ENCODE measurements around the gene CARD9. TPM values are rescaled to one million over a fixed set of nuclear protein-coding genes. Genes with fewer than 3 reads are reported as not detected.
A peak's percentile ranks its signal among the peaks of the same experiment; 100 is the strongest.

The CARD9 gene
- total RNA-seq, 2 donors from 2014 or later = 0.86 to 1.9 TPM

- ATAC-seq = no peak
Measured at GRCh38 chr9:136334541-136334940, 38.9 kb downstream of the CARD9 start.

GRCh38 chr9:136333486-136333885, 40.0 kb downstream of the CARD9 start:
- ATAC-seq (no peak), DNase-seq (no peak)
- no peaks in the 10 kb centered on the region for H3K27me3 Mint-ChIP-seq
- no peaks in the 10 kb centered on the region for H3K9me3 ChIP-seq (ENCODE audit: control insufficient read depth, low read length, poor library complexity, severe bottlenecking)
- peaks cover 2% of the 10 kb centered on the region for H3K4me1 Mint-ChIP-seq
- no peak overlapping the region for H3K27ac Mint-ChIP-seq
- H3K36me3 Mint-ChIP-seq (ENCODE audit: low read depth) = no peaks in the 10 kb centered on the region
- no peak overlapping the region for H3K4me3 Mint-ChIP-seq

More at GRCh38 chr9:136334541-136334940, 38.9 kb downstream of the CARD9 start:
- no peaks in the 10 kb centered on the region for H3K36me3 Mint-ChIP-seq (ENCODE audit: low read depth)
- no peaks in the 10 kb centered on the region for H3K9me3 ChIP-seq (ENCODE audit: control insufficient read depth, low read length, poor library complexity, severe bottlenecking)
- DNase-seq = no peak
- no peak overlapping the region for H3K27ac Mint-ChIP-seq
- H3K27me3 Mint-ChIP-seq = no peaks in the 10 kb centered on the region
- H3K4me3 Mint-ChIP-seq = no peak overlapping the region
- H3K4me1 Mint-ChIP-seq = no peaks in the 10 kb centered on the region

DNA sequence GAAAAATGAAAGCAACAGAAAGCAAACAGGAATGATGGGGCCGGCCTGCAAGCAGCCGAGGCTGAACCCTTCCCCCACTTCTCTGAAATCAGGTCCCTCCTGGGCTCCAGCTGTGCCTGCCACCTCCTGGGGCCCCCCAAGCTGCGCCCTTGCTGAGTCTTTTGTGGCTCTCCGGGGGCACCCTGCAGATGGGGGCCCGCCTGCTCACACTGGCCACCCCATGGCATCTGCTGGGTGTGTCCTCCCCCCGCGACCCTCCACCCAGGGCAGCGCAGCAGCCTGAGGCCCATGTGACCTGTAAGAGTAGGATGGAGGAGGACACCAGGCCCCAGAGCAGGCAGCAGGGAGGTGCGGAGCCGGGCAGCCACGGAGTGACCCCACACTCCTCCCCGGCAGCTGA, 40.4 kb downstream of the CARD9 start:
- H3K4me3 Mint-ChIP-seq = no peak overlapping the region
- H3K27me3 Mint-ChIP-seq = no peaks in the 10 kb centered on the region
- peaks cover 2% of the 10 kb centered on the region for H3K4me1 Mint-ChIP-seq
- no peaks in the 10 kb centered on the region for H3K9me3 ChIP-seq (ENCODE audit: control insufficient read depth, low read length, poor library complexity, severe bottlenecking)
- DNase-seq (no peak), ATAC-seq (no peak)
- H3K36me3 Mint-ChIP-seq (ENCODE audit: low read depth) = no peaks in the 10 kb centered on the region
- peak overlapping the region; percentile 53 for H3K27ac Mint-ChIP-seq

GRCh38 chr9:136332482-136332983, 40.9 kb downstream of the CARD9 start:
- no peaks in the 10 kb centered on the region for H3K9me3 ChIP-seq (ENCODE audit: control insufficient read depth, low read length, poor library complexity, severe bottlenecking)
- DNase-seq (no peak), ATAC-seq (no peak)
- Mint-ChIP-seq H3K27ac (peak overlapping the region; percentile 53), H3K36me3 (ENCODE audit: low read depth) (no peaks in the 10 kb centered on the region), H3K4me1 (peaks cover 2% of the 10 kb centered on the region), H3K27me3 (no peaks in the 10 kb centered on the region), H3K4me3 (no peak overlapping the region)

GRCh38 chr9:136331556-136332481, 41.6 kb downstream of the CARD9 start:
- DNase-seq (no peak), ATAC-seq (no peak)
- Mint-ChIP-seq H3K4me3 (no peak overlapping the region), H3K27me3 (no peaks in the 10 kb centered on the region), H3K27ac (no peak overlapping the region), H3K36me3 (ENCODE audit: low read depth) (no peaks in the 10 kb centered on the region), H3K4me1 (peaks cover 2% of the 10 kb centered on the region)
- H3K9me3 ChIP-seq (ENCODE audit: control insufficient read depth, low read length, poor library complexity, severe bottlenecking) = no peaks in the 10 kb centered on the region

GRCh38 chr9:136331030-136331429, 42.4 kb downstream of the CARD9 start:
- H3K27ac Mint-ChIP-seq = no peak overlapping the region
- no peaks in the 10 kb centered on the region for H3K9me3 ChIP-seq (ENCODE audit: control insufficient read depth, low read length, poor library complexity, severe bottlenecking)
- H3K36me3 Mint-ChIP-seq (ENCODE audit: low read depth) = no peaks in the 10 kb centered on the region
- peaks cover 2% of the 10 kb centered on the region for H3K4me1 Mint-ChIP-seq
- no peak for ATAC-seq
- DNase-seq = no peak
- H3K4me3 Mint-ChIP-seq = no peak overlapping the region
- no peaks in the 10 kb centered on the region for H3K27me3 Mint-ChIP-seq

GRCh38 chr9:136330406-136330990, 43.0 kb downstream of the CARD9 start:
- no peaks in the 10 kb centered on the region for H3K27me3 Mint-ChIP-seq
- peak overlapping the region; percentile 5 for H3K4me3 Mint-ChIP-seq
- ATAC-seq = no peak
- no peaks in the 10 kb centered on the region for H3K9me3 ChIP-seq (ENCODE audit: control insufficient read depth, low read length, poor library complexity, severe bottlenecking)
- DNase-seq = no peak
- H3K27ac Mint-ChIP-seq = no peak overlapping the region
- H3K4me1 Mint-ChIP-seq = peaks cover 2% of the 10 kb centered on the region
- no peaks in the 10 kb centered on the region for H3K36me3 Mint-ChIP-seq (ENCODE audit: low read depth)

- ATAC-seq (no peak), DNase-seq (no peak)
- no peak overlapping the region for H3K27ac Mint-ChIP-seq
- no peaks in the 10 kb centered on the region for H3K27me3 Mint-ChIP-seq
- H3K9me3 ChIP-seq (ENCODE audit: control insufficient read depth, low read length, poor library complexity, severe bottlenecking) = no peaks in the 10 kb centered on the region
- H3K36me3 Mint-ChIP-seq (ENCODE audit: low read depth) = no peaks in the 10 kb centered on the region
- no peak overlapping the region for H3K4me3 Mint-ChIP-seq
- peaks cover 2% of the 10 kb centered on the region for H3K4me1 Mint-ChIP-seq
Measured at GRCh38 chr9:136329636-136330405, 43.6 kb downstream of the CARD9 start.

GRCh38 chr9:136329211-136329627, 44.2 kb downstream of the CARD9 start:
- no peaks in the 10 kb centered on the region for H3K9me3 ChIP-seq (ENCODE audit: control insufficient read depth, low read length, poor library complexity, severe bottlenecking)
- ATAC-seq (no peak), DNase-seq (no peak)
- no peak overlapping the region for H3K27ac Mint-ChIP-seq
- no peaks in the 10 kb centered on the region for H3K36me3 Mint-ChIP-seq (ENCODE audit: low read depth)
- no peaks in the 10 kb centered on the region for H3K27me3 Mint-ChIP-seq
- H3K4me1 Mint-ChIP-seq = peaks cover 2% of the 10 kb centered on the region
- H3K4me3 Mint-ChIP-seq = no peak overlapping the region

- Mint-ChIP-seq H3K4me3 (peak overlapping the region; percentile 47), H3K36me3 (ENCODE audit: low read depth) (no peaks in the 10 kb centered on the region), H3K4me1 (peaks cover 2% of the 10 kb centered on the region), H3K27ac (no peak overlapping the region), H3K27me3 (no peaks in the 10 kb centered on the region)
- DNase-seq = no peak
- no peak for ATAC-seq
- no peaks in the 10 kb centered on the region for H3K9me3 ChIP-seq (ENCODE audit: control insufficient read depth, low read length, poor library complexity, severe bottlenecking)
Measured at GRCh38 chr9:136328622-136329041, 44.8 kb downstream of the CARD9 start.

DNA sequence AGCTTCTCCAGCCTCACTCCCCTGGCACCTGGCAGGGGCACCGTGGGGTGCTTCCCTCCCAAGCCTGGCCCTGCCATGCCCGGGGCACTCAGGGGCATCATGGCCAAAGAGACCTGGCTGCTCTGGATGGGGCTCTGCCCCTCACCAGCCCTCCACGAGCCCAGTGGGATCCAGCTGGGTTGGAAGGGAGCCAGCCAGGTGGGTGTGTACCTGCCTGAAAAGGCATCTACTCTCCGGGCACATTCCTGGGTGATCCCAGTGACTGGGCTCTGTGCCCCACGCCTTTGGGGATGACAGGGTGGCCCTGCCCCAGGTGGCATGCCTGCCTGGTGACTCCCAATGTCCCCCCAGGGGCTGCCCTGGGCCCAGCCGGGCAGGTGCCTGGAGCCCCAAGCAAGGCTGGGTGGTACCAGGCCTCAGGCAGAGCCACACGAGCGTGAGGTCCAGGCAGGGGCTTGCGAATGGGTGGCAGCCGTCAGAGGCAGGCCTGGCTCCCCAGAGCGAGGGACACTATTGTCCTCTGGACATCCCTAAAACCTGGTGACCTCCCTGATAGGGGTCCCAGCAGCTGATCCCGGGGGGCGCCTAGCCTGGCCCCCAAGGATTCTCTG, 45.4 kb downstream of the CARD9 start:
- Mint-ChIP-seq H3K27me3 (no peaks in the 10 kb centered on the region), H3K4me3 (peak overlapping the region; percentile 47), H3K36me3 (ENCODE audit: low read depth) (no peaks in the 10 kb centered on the region), H3K27ac (no peak overlapping the region), H3K4me1 (peaks cover 2% of the 10 kb centered on the region)
- H3K9me3 ChIP-seq (ENCODE audit: control insufficient read depth, low read length, poor library complexity, severe bottlenecking) = no peaks in the 10 kb centered on the region
- DNase-seq (no peak), ATAC-seq (no peak)

- H3K27me3 Mint-ChIP-seq = no peaks in the 10 kb centered on the region
- H3K27ac Mint-ChIP-seq = no peak within 1 kb of the TSS
- ATAC-seq (peak; percentile 76), DNase-seq (peak; percentile 22 to 44 (median 35))
- H3K4me1 Mint-ChIP-seq = peaks cover 2% of the 10 kb centered on the region
- H3K4me3 Mint-ChIP-seq = peak within 1 kb of the TSS; percentile 76
- no peaks in the 10 kb centered on the region for H3K36me3 Mint-ChIP-seq (ENCODE audit: low read depth)
- H3K9me3 ChIP-seq (ENCODE audit: control insufficient read depth, low read length, poor library complexity, severe bottlenecking) = no peaks in the 10 kb centered on the region
Measured at GRCh38 chr9:136327304-136327974, 46.0 kb downstream of the CARD9 start, which contains the start of gene GPSM1. TSS of gene GPSM1 (plus strand) at chr9:136327539. CDS start at chr9:136327696, 157 bp downstream.

Data from T-helper 17 cell (primary cell).